Measurements from ENCODE around the gene SOS2.

DNA sequence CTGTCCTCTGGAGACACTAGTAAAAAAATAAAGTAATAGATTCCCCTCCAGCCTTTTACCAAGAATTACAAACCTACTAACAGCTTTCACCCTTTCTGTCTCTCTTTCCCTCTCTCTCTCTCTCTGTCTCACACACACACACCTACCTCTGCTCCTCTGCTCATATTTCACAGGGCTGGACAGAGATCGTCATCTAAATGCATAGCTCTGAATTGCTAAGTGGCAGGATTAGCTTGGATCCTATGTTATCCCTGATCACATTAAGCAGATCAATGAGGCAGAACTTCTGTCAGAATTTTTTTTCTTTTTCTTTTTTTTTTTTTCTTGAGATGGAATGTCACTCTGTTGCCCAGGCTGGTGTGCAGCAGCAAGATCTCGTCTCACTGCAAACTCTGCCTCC, 137.9 kb downstream of the SOS2 start:
- TF ChIP-seq, protein P1, sequence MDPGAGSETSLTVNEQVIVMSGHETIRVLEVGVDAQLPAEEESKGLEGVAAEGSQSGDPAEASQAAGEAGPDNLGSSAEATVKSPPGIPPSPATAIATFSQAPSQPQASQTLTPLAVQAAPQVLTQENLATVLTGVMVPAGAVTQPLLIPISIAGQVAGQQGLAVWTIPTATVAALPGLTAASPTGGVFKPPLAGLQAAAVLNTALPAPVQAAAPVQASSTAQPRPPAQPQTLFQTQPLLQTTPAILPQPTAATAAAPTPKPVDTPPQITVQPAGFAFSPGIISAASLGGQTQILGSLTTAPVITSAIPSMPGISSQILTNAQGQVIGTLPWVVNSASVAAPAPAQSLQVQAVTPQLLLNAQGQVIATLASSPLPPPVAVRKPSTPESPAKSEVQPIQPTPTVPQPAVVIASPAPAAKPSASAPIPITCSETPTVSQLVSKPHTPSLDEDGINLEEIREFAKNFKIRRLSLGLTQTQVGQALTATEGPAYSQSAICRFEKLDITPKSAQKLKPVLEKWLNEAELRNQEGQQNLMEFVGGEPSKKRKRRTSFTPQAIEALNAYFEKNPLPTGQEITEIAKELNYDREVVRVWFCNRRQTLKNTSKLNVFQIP (CRISPR knock-in tag; IDR thresholded peaks at IDR 0.05; ENCODE audit: borderline replicate concordance, low read depth): no peak
- TF ChIP-seq CSDC2 (CRISPR knock-in tag; IDR thresholded peaks at IDR 0.05) (no peak), ZNF70 (CRISPR knock-in tag; IDR thresholded peaks at IDR 0.05) (no peak), PPARA (CRISPR knock-in tag; IDR thresholded peaks at IDR 0.05; ENCODE audit: borderline replicate concordance) (no peak), BACH2 (CRISPR knock-in tag; IDR thresholded peaks at IDR 0.05; ENCODE audit: borderline replicate concordance) (no peak)
- TF ChIP-seq, protein P2, sequence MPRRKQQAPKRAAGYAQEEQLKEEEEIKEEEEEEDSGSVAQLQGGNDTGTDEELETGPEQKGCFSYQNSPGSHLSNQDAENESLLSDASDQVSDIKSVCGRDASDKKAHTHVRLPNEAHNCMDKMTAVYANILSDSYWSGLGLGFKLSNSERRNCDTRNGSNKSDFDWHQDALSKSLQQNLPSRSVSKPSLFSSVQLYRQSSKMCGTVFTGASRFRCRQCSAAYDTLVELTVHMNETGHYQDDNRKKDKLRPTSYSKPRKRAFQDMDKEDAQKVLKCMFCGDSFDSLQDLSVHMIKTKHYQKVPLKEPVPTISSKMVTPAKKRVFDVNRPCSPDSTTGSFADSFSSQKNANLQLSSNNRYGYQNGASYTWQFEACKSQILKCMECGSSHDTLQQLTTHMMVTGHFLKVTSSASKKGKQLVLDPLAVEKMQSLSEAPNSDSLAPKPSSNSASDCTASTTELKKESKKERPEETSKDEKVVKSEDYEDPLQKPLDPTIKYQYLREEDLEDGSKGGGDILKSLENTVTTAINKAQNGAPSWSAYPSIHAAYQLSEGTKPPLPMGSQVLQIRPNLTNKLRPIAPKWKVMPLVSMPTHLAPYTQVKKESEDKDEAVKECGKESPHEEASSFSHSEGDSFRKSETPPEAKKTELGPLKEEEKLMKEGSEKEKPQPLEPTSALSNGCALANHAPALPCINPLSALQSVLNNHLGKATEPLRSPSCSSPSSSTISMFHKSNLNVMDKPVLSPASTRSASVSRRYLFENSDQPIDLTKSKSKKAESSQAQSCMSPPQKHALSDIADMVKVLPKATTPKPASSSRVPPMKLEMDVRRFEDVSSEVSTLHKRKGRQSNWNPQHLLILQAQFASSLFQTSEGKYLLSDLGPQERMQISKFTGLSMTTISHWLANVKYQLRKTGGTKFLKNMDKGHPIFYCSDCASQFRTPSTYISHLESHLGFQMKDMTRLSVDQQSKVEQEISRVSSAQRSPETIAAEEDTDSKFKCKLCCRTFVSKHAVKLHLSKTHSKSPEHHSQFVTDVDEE (CRISPR knock-in tag; IDR thresholded peaks at IDR 0.05): no peak
- TF ChIP-seq, protein P3, sequence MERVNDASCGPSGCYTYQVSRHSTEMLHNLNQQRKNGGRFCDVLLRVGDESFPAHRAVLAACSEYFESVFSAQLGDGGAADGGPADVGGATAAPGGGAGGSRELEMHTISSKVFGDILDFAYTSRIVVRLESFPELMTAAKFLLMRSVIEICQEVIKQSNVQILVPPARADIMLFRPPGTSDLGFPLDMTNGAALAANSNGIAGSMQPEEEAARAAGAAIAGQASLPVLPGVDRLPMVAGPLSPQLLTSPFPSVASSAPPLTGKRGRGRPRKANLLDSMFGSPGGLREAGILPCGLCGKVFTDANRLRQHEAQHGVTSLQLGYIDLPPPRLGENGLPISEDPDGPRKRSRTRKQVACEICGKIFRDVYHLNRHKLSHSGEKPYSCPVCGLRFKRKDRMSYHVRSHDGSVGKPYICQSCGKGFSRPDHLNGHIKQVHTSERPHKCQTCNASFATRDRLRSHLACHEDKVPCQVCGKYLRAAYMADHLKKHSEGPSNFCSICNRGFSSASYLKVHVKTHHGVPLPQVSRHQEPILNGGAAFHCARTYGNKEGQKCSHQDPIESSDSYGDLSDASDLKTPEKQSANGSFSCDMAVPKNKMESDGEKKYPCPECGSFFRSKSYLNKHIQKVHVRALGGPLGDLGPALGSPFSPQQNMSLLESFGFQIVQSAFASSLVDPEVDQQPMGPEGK (CRISPR knock-in tag; IDR thresholded peaks at IDR 0.05; ENCODE audit: borderline replicate concordance): no peak
